ENCODE results near the gene FARSB.

Gene FARSB

DNA sequence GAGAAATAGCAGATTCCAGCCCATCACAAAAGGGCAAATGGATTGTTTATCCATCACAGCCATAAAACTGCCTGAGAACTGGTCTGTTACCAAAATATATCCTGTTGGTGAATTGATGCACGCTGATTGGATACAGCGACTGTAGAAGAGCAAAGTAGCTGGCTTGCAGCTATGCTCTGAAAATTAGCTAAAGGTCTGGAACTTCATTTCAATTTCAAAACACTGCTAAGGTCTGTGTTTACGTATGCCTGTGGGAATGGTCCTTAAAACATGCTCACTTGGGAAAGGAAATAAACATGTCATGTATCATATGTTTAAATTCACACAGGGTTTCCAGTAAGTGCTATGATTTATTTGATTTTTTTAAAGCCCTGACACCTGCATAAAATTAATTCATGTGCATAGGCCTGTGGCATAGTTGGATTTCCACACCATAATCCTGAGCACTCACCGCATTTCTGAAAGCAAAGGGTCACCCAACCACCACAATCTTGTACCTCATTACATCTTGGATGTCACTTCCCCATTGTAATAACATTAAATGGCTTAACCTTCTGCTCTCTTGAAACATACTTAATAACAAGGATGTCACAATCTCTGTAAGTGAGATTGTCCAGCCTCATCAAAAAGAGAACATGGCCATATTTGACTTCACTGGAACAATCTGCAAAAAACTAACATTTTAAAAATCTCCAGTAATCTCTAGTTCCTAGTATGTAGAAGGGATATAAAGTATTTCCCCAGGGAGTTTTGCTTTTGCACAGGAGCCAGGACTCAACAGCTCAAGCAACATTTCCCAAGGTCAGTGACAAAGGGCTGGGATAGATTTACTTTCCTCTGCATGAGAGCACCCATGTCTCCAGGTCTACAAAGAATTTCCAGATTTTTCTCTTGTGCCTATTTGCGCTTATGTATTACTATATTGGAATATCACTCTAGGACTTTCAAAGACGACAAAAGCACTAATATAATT lies 109.8 kb downstream of the FARSB start:
- DNase-seq = no peak

DNA sequence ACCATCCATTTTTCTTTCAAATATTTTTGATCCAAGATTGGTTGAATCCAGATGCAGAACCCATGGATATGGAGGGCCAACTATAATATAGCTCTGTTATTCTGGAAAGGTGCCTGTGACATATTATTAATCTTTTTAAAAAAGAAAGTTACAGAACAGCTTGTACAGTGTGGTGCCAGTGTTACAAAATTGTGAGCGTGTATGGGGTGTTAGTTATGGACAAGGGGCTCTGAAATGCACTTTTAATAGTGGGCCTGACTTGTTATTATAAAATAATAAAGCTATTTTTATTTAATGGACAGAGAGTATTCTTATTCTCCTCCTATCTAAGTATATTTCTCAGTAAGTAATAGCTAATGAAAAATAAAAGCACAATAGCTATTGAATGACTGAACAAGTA lies 111.2 kb downstream of the FARSB start:
- no peak for DNase-seq

DNA sequence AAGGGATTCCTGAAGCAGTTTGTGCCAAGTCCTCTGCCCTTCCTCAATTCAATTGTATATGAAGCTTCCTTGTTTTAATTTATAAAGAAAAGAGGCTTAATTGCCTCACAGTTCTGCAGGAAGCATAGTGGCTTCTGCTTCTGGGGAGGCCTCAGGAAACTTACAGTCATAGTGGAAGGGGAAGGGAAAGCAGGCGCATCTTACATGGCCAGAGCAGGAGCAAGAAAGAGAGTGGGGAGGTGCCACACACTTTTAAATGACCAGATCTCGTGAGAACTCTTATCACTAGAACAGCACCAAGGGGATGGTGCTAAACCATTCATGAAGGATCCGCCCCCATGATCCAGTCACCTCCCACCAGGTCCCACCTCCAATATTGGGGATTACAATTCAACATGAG lies 117.4 kb downstream of the FARSB start:
- no peak for DNase-seq

DNA sequence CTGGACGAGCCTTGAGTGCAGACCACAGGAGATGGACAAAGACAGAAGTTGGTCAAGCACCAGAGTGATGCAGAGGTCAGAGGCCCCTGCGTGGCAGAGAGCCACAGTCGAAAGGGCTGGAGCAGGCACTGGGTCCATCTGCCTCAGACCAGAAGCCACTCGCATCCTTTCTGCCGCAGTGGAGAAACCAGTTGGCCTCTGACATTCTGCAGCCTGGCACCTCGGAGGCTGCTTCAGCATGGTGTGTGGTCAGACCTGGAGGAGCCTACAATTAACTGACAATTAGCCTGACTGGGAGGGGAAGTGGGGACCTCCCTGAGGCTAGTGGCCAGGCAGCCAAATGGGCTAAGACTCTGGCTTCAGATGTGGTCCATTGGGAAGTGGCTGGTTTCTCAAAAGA lies 120.4 kb downstream of the FARSB start:
- DNase-seq = no peak

DNA sequence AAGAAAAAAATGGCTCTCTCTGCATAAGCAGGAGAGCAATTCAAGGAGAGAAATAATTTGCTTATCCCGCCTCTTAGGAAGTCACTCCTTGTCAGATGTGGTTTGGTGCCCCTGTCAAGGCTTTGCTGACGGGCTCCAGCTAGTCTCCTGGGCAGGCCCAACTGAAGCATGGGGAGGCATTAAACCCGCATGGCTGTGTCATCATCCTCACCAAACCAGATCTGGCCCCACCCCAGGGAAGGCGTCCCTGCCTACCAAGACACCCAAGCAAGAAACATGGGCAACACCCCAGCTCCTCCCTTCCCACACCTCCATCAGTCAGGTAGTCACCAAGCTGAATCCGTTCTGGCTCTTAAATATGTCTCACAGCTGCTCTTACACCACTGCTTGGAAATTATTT lies 123.6 kb downstream of the FARSB start:
- DNase-seq = no peak

DNA sequence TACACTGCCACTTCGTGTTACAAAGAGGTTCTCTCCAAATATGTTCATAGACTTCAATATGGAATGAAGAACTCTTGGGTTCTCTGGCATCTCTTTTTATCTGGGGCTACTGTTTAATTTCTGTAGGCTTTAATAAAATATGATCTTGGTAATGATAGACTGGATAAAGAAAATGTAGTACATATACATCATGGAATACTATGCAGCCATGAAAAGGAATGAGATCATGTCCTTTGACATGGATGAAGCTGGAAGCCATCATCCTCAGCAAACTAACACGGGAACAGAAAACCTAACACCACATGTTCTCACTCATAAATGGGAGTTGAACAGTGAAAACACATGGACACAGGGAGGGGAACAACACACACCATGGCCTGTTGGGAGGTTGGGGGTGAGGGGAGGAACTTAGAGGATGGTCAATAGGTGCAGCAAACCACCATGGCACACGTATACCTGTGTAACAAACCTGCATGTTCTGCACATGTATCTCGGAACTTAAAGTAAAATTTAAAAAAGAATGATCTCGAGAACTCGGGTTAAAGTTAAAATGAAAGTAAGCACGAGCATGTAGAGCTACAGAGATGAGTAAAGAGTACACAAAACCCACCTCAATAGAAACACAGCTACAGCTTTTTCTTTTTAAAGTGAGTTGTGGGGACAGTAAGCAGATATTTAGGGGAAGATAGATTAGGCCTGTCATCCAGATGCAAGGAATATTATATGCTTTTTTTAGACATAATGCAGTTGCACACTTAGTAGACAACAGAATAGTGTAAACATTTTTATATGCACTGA lies 129.2 kb downstream of the FARSB start:
- no peak for DNase-seq

DNA sequence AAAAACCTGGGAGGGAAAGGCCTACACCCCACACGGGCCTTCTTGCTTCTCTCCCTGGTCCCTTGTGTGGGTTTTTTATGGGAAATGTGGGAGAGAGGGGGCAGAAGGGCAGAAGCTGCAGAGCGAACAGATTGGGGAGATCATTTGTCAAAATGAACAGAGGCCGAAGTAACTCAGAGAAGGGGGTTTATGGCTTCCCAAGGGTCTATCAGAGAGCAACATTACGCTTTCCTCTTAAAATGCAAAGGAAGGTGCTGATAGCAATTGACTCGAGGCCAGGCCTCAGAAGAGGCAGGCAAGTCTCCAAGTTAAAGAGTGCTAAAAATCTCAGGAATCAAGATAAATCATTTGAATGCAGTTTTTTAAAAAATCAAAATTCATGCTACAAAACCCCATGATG lies 130.1 kb downstream of the FARSB start:
- no peak for DNase-seq

DNA sequence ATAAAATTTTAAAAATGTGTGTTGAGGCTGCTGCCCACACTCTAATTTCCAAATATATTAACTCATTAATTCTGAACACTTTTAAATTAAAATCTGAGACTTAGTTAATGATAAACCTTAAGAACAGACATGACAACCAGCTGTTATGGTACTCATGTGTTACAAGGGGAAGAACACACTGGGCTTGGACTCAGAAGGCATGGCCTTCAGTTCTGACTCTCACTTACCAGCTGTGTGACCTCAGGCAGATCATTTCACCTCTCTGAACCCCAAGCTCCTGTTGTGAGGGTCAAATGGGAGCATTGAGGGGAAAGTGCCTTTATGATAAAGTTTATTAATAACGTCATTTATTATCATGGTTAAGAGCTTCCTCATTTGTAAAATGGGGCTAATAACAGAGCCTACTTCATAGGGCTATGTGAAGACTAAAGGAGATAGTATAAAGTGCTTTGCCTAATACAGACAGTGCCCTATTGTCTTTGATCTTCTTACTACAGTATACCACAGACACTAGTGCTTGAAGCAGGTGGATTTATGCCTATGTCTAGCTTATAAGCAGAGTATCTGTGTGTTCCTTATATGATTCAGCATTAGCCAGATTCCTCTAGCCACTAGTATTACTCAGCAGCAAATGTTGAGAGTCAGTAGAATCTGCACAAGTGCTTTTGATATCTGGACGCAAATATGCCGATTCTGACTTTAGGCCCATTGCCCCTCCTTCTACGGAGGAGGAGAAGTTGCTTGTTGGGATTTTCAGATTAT lies 131.9 kb downstream of the FARSB start:
- no peak for DNase-seq

DNA sequence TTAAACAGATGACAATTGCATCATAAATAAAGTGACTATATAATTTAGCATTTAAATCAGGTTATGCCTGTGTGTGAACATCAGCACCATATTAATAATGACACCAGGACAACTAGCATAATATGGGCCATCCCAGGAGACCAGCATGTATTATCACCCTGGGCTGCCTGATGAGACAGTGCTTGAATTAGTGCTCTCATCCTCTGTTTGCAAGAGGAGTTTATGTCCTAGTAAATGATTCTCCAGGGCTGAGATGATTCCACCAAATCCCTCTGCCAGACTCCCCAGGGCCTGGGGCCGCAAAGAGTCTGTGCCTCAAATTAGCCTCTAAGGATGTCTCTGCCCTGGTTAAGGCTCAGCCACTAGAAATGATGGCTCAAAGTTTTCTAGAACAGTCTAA lies 133.8 kb downstream of the FARSB start:
- no peak for DNase-seq

DNA sequence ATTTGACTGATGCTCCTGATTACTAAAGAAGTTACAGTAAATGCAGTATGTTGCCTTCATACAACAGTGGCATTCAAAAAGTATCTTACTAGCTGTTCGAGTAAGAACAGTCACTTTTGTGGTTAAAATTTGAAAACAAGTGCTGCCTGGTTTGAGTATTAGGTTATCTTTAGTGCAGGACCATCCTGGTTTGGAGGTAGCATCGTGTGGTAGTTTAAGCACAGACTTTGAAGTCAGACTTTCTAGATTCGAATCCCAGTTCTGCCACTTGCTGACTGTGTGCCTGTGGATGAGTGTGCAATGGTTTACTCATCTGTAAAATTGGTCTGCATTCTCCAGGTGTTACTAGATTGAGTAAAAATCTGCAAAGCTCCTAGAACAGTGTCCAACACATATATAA lies 134.8 kb downstream of the FARSB start:
- no peak for DNase-seq
